GM12873 (cell line): Measurements from ENCODE around the gene MINDY4.

Experiments used
- CTCF ChIP-seq: IDR thresholded peaks from 2 replicates; pipeline ENCODE4 v1.5.1; 2012; ENCODE audit warnings: low read depth, mild to moderate bottlenecking, moderate library complexity, low read length, control low read depth; ENCODE audit not compliant: insufficient read depth; ENCODE audit errors: missing control alignments

MINDY4 gene

GRCh38 chr7:30743371-30744074 lies 27.7 kb upstream of the MINDY4 start:
- peak; percentile 18 for TF ChIP-seq CTCF

DNA sequence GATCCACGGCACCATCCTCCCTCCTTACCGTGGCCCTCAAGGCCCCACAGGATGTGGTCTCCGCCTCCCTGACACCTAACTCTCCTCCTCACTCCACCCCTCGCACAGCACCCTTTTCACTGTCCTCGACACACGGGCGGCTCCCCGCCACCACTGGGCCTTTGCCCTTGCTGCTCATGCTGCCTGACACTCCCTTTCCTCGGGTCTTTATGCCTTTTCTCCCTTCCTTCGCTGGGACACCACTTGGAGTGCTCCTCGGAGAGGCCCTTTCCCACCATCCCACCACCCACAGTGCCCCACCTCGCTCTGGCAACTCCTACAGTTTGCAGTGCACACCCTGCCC lies 27.2 kb upstream of the MINDY4 start:
- no peak for TF ChIP-seq CTCF

DNA sequence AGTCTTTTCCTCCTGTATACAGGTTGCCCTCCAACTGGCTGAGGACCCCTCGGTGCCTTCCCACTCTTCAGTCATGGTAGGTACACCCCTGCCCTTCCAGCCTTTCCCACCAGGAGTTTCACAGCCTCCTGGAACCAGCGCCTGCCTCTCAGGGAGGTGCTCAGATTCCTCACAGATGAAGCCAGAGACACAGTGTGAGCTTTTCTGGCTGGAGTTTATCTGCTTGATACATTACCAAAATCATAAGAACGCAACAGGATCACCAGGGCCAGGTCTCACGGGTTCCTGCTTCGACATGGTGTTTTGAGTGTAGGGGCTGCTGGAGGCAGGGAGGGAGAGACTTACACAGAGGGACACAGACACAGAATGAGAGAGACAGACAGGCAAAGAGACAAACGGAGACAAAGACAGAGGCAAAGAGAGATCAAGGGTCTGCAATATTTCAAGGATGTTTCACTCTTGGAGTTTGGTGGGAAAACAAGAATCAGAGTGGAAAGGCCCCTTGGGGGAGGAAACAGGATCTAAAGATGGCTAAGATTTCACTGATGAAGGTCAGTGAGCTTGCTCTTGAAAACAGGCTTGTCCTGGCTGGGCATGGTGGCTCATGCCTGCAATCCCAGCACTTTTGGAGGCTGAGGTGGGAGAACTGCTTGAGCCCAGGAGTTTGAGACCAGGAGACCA lies 25.8 kb upstream of the MINDY4 start:
- TF ChIP-seq CTCF, result no peak

GRCh38 chr7:30750010-30750409 lies 21.2 kb upstream of the MINDY4 start:
- no peak for TF ChIP-seq CTCF

GRCh38 chr7:30750683-30751650 lies 20.2 kb upstream of the MINDY4 start:
- TF ChIP-seq CTCF, result no peak

DNA sequence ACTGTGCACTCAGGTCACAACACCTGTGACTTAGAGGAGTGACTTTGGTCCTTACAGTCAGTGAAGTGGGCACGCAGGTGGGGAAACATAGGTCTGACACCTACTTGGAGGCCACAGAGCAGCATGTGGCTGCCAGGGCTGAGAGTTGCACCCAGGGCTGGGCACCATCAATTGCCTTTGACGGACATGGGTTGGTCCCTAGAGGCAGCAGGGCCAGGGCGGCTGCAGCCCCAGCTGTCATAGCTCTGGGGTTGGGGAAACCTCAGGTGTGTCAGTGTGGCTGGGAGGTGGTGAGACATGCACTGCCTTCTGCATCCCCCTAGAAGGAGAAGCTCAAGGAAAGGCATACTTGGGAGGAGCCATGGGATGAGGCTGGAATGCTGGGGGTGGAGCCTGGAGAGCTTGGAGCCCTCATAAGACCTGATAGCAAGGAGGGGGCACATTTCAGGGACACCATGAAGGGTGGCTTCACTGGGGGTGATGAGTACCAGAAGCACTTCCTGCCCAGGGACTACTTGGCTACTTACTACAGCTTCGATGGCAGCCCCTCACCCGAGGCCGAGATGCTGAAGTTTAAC lies 19.4 kb upstream of the MINDY4 start, which contains the start of gene INMT:
TSS of gene INMT (plus strand) at position 440 of the 578 bp plus-strand sequence. CDS start at position 456, 16 bp downstream.
- no peak for TF ChIP-seq CTCF
